Activated B cell treated with CpG ODN at 0.5 μM for 24 hours (primary cell): ENCODE data around the gene WNT1. TPM values are rescaled to one million over a fixed set of nuclear protein-coding genes. Genes with fewer than 3 reads are reported as not detected.

Experiments used
- ATAC-seq: fragments of 200-7000 bp; cut with Tn5 transposase; one replicate; pipeline ENCODE4 v1.10.0; 2021; ENCODE audit warnings: low read depth, mild to moderate bottlenecking, moderate library complexity
- CTCF ChIA-PET: fragments of 350-600 bp; sonication (Branson Sonifier 250); formaldehyde crosslinking; loops from one replicate; lab custom pipeline; 2021; ENCODE audit warnings: antibody characterized with exemption; lab: Charles Lee
- POLR2A ChIA-PET: fragments of 350-600 bp; sonication (Branson Sonifier 250); formaldehyde crosslinking; loops from one replicate; lab custom pipeline; 2021; ENCODE audit warnings: antibody characterized with exemption; lab: Charles Lee
- DNase-seq: peaks from one replicate; pipeline ENCODE4 v3.0.0; 2022
- H3K27ac Mint-ChIP-seq: one replicate; pipeline ENCODE4 v1.8.0; 2020; ENCODE audit warnings: mixed read lengths
- H3K27me3 Mint-ChIP-seq: one replicate; pipeline ENCODE4 v1.8.0; 2021; ENCODE audit warnings: mixed read lengths
- H3K36me3 Mint-ChIP-seq: one replicate; pipeline ENCODE4 v1.8.0; 2021; ENCODE audit warnings: low read depth, mixed read lengths
- H3K4me1 Mint-ChIP-seq: one replicate; pipeline ENCODE4 v1.8.0; 2021; ENCODE audit warnings: mixed read lengths
- H3K4me3 Mint-ChIP-seq: one replicate; pipeline ENCODE4 v1.8.0; 2020; ENCODE audit warnings: mild to moderate bottlenecking, mixed read lengths
- H3K9me3 Mint-ChIP-seq: one replicate; pipeline ENCODE4 v1.8.0; 2020; ENCODE audit warnings: mixed read lengths
- intact Hi-C: fragments of 100-400 bp; cut with micrococcal nuclease; formaldehyde crosslinking; loops from one replicate; pipeline ENCODE4 v1.15.1; 2024
- total RNA-seq: library from RNA; stranded (reverse); gene quantifications from 2 replicates; pipeline ENCODE4 v1.2.3, GENCODE V29; 2022
- TF ChIP-seq, protein P1 (sequence below): fragments of 200-600 bp; IDR thresholded peaks from one replicate; pipeline ENCODE4 v1.8.0; 2022; ENCODE audit warnings: antibody characterized with exemption, mild to moderate bottlenecking

WNT1 gene
- total RNA-seq: not detected in 2 replicates

DNA sequence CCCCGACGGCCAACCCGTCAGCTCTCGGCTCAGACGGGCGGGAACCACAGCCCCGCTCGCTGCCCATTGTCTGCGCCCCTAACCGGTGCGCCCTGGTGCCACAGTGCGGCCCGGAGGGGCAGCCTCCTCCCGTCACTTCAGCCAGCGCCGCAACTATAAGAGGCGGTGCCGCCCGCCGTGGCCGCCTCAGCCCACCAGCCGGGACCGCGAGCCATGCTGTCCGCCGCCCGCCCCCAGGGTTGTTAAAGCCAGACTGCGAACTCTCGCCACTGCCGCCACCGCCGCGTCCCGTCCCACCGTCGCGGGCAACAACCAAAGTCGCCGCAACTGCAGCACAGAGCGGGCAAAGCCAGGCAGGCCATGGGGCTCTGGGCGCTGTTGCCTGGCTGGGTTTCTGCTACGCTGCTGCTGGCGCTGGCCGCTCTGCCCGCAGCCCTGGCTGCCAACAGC is at the start of gene WNT1:
Gene WNT1, plus strand, starts transcription at position 32 of the 450 bp plus-strand sequence. Its CDS starts 329 bp downstream, at position 361.
- peak within 1 kb of the TSS; percentile 83 for H3K4me3 Mint-ChIP-seq
- intact Hi-C loops: loop anchor here (1.0 to 5.0 kb wide), 5 partner anchors 8 to 125 kb away; partner anchors contain the start of genes ARF3 and PRKAG1
- ATAC-seq (peak; percentile 6), DNase-seq (no peak)
- H3K27ac Mint-ChIP-seq: peak within 1 kb of the TSS; percentile 64
- ChIA-PET CTCF (interaction anchor here (0.9 to 6.1 kb wide), 15 partner anchors 9 to 126 kb away, joined by 3 to 74 read pairs (median 7); partner anchors contain the start of genes ARF3, DDX23 and FKBP11), POLR2A (interaction anchor here (1.0 to 3.8 kb wide), 7 partner anchors 9 to 126 kb away, joined by 4 to 24 read pairs (median 5); partner anchors contain the start of genes ARF3, DDX23 and FKBP11)
- no peaks in the 10 kb centered on the region for H3K9me3 Mint-ChIP-seq
- TF ChIP-seq, protein P1, sequence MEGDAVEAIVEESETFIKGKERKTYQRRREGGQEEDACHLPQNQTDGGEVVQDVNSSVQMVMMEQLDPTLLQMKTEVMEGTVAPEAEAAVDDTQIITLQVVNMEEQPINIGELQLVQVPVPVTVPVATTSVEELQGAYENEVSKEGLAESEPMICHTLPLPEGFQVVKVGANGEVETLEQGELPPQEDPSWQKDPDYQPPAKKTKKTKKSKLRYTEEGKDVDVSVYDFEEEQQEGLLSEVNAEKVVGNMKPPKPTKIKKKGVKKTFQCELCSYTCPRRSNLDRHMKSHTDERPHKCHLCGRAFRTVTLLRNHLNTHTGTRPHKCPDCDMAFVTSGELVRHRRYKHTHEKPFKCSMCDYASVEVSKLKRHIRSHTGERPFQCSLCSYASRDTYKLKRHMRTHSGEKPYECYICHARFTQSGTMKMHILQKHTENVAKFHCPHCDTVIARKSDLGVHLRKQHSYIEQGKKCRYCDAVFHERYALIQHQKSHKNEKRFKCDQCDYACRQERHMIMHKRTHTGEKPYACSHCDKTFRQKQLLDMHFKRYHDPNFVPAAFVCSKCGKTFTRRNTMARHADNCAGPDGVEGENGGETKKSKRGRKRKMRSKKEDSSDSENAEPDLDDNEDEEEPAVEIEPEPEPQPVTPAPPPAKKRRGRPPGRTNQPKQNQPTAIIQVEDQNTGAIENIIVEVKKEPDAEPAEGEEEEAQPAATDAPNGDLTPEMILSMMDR: no peak
- peaks cover 42% of the 10 kb centered on the region for H3K4me1 Mint-ChIP-seq
- peaks cover 47% of the 10 kb centered on the region for H3K27me3 Mint-ChIP-seq
- no peaks in the 10 kb centered on the region for H3K36me3 Mint-ChIP-seq

DNA sequence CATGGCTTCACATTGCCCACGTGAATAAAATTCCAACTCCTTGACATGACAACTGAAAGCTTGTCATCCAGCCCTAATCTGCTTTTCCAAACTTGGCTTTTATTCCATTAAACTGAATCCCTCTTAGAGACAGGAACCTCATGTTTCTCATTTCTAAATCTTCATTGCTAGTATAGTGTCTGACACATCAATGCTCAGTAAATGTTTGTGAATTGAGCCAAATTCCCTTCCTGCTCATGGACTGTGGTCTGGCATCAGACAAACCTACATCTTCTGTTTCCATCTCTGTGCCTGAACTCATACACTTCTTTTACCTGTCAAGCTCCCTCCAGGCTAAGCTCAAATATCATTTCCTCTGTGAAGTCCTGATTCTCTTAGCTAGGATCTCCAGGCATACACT is 48.6 kb upstream of the WNT1 start:
- DNase-seq (no peak), ATAC-seq (no peak)
- intact Hi-C loops: loop anchor here (10.0 kb wide), 1 partner anchor 305 kb away; no protein-coding TSS in a partner anchor
- TF ChIP-seq, protein P1: no peak
- H3K9me3 Mint-ChIP-seq: no peaks in the 10 kb centered on the region
- ChIA-PET CTCF (interaction anchor here (1.0 to 10.6 kb wide), 3 partner anchors 49 to 77 kb away, joined by 3 to 74 read pairs (median 4); partner anchors contain the start of gene WNT1), POLR2A (interaction anchor here (0.6 kb wide), 1 partner anchor 20 kb away, joined by 6 read pairs; no protein-coding TSS in a partner anchor)
- peaks cover 15% of the 10 kb centered on the region for H3K4me1 Mint-ChIP-seq
- no peaks in the 10 kb centered on the region for H3K27me3 Mint-ChIP-seq
- no peak overlapping the region for H3K4me3 Mint-ChIP-seq
- H3K36me3 Mint-ChIP-seq: peaks cover 46% of the 10 kb centered on the region
- no peak overlapping the region for H3K27ac Mint-ChIP-seq

DNA sequence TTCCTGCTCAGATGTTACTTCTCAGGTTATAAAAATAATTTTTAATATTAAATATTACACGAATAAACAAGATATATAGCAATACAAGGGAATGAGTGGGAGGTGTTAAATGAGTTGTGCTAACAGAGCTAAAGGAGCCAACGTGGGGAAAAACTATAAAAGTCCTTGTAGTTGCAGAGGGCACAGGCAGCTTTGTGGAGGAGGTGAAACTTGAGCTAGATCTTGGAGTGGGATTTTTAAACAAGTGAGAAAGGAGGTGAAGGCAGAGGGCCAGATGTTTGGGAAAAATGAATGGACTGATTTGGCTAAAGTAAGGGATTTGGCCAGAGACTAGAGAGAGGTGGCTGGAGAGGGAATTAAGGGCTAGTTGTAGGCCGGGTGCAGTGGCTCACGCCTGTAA is 47.6 kb upstream of the WNT1 start:
- Mint-ChIP-seq H3K36me3 (peaks cover 46% of the 10 kb centered on the region), H3K27me3 (no peaks in the 10 kb centered on the region), H3K9me3 (no peaks in the 10 kb centered on the region), H3K4me1 (peaks cover 14% of the 10 kb centered on the region), H3K27ac (no peak overlapping the region), H3K4me3 (no peak overlapping the region)
- ATAC-seq (no peak), DNase-seq (no peak)
- TF ChIP-seq, protein P1: no peak
- POLR2A ChIA-PET: no interaction called here
- CTCF ChIA-PET: interaction anchor here (10.6 kb wide), 1 partner anchor 48 kb away, joined by 74 read pairs; the partner anchor contains the start of gene WNT1
- intact Hi-C loops: no loop called here

DNA sequence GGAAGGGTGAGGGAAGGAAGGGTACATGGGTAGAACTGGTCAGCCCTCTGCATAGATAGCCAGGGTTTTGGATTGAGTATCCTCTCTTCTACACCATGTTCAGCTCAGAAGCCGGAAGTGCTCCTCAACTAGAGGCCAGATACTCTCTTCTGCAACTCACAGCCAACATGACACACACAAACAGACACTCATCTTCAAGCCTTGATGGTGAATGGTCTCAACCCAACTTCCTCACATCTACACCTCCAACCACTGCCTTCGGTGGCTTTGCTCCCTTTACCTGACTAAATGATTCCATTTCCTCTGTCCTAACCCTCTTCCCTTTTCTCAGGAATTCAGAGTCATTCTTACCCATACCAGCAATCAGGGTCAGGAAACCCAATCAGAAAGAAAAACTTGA is 45.2 kb upstream of the WNT1 start:
- Mint-ChIP-seq H3K9me3 (no peaks in the 10 kb centered on the region), H3K4me3 (no peak overlapping the region), H3K27me3 (no peaks in the 10 kb centered on the region), H3K36me3 (peaks cover 58% of the 10 kb centered on the region), H3K27ac (no peak overlapping the region), H3K4me1 (peaks cover 10% of the 10 kb centered on the region)
- TF ChIP-seq, protein P1: no peak
- no peak for DNase-seq
- CTCF ChIA-PET: interaction anchor here (1.6 to 2.1 kb wide), 2 partner anchors 8 to 36 kb away, joined by 3 to 11 read pairs; partner anchors contain the start of gene FKBP11
- intact Hi-C loops: no loop called here
- no peak for ATAC-seq
- POLR2A ChIA-PET: no interaction called here

DNA sequence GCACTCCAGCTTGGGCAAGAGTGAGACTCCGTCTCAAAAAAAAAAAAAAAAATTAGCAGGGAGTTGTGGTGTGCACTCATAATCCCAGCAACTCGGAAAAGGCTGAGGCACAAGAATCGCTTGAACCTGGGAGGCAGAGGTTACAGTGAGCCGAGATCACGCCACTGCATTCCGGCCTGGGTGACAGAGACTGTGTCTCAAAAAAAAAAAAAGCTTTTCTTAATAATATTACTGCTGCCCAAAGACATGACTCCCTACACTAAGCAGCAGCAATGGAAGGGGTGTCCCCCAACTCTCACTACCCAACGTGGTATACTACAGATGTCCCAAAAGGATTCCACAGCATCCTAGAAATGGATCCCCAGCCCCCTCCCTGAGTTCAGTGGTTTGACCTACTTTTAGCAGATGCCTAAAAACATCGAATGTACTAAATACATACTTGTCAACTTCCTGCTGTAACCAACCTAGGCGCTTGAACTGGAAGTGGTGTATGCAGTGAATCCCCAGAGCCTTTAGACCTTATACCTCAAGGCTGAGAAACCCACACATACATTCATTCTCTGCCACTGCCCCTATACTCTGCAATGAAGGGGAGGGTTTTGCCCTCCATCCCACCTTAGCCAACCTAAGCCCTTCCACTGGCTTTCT is 44.3 kb upstream of the WNT1 start:
- TF ChIP-seq, protein P1: no peak
- no peak overlapping the region for H3K4me3 Mint-ChIP-seq

More for the DNA sequence above, 44.3 kb upstream of the WNT1 start:
- Mint-ChIP-seq H3K36me3 (peaks cover 66% of the 10 kb centered on the region), H3K9me3 (no peaks in the 10 kb centered on the region), H3K4me1 (peaks cover 19% of the 10 kb centered on the region), H3K27me3 (no peaks in the 10 kb centered on the region), H3K27ac (no peak overlapping the region)
- no peak for DNase-seq
- ChIA-PET POLR2A (interaction anchor here (0.6 kb wide), 1 partner anchor 9 kb away, joined by 3 read pairs; no protein-coding TSS in a partner anchor), CTCF (interaction anchor here (0.6 to 2.1 kb wide), 7 partner anchors 9 to 63 kb away, joined by 3 to 11 read pairs (median 4); partner anchors contain the start of genes ARF3 and FKBP11)
- ATAC-seq: no peak
- intact Hi-C loops: no loop called here
